SIG-M5 treated with dmso at 0.1 percent for 504 hours (cell line): ENCODE results near the gene C22orf39.

ENCODE experiments used
- DNase-seq: peaks from one replicate; lab custom pipeline; 2025; ENCODE audit not compliant: unreplicated experiment; lab: John Stamatoyannopoulos, UW

Gene C22orf39

GRCh38 chr22:19477321-19478044 lies 30.0 kb upstream of the C22orf39 start:
- DNase-seq = no peak

GRCh38 chr22:19476023-19476422 lies 28.5 kb upstream of the C22orf39 start:
- no peak for DNase-seq

- no peak for DNase-seq
These were observed 26.1 kb upstream of the C22orf39 start for GRCh38 chr22:19473578-19473977.

GRCh38 chr22:19472233-19472632 lies 24.7 kb upstream of the C22orf39 start:
- no peak for DNase-seq

GRCh38 chr22:19471572-19471971 lies 24.1 kb upstream of the C22orf39 start:
- no peak for DNase-seq

GRCh38 chr22:19470010-19470409 lies 22.5 kb upstream of the C22orf39 start:
- DNase-seq = no peak

GRCh38 chr22:19469421-19469820 lies 21.9 kb upstream of the C22orf39 start:
- DNase-seq = no peak

GRCh38 chr22:19467912-19468311 lies 20.4 kb upstream of the C22orf39 start:
- DNase-seq = no peak

- no peak for DNase-seq
These were observed 19.6 kb upstream of the C22orf39 start for GRCh38 chr22:19466848-19467752.

GRCh38 chr22:19466126-19466716 lies 18.7 kb upstream of the C22orf39 start:
- DNase-seq = no peak

GRCh38 chr22:19464975-19465374 lies 17.5 kb upstream of the C22orf39 start:
- DNase-seq = no peak

- no peak for DNase-seq
These were observed 17.0 kb upstream of the C22orf39 start for GRCh38 chr22:19464546-19464945.

- no peak for DNase-seq
These were observed 16.3 kb upstream of the C22orf39 start for GRCh38 chr22:19463491-19464469.

GRCh38 chr22:19463008-19463407 lies 15.5 kb upstream of the C22orf39 start:
- DNase-seq = no peak

GRCh38 chr22:19461506-19461905 lies 14.0 kb upstream of the C22orf39 start:
- DNase-seq = no peak

GRCh38 chr22:19460036-19460435 lies 12.5 kb upstream of the C22orf39 start:
- no peak for DNase-seq

GRCh38 chr22:19457828-19458428 lies 10.4 kb upstream of the C22orf39 start:
- DNase-seq = no peak

GRCh38 chr22:19456541-19456940 lies 9.0 kb upstream of the C22orf39 start:
- DNase-seq = no peak

GRCh38 chr22:19455585-19456370 lies 8.3 kb upstream of the C22orf39 start:
- no peak for DNase-seq
